ENCODE measurements around the gene TSNAXIP1. TPM values are rescaled to one million over a fixed set of nuclear protein-coding genes. Genes with fewer than 3 reads are reported as not detected.

The TSNAXIP1 gene
- total RNA-seq, 1 experiment from 2014 or later: 1.9 TPM

DNA sequence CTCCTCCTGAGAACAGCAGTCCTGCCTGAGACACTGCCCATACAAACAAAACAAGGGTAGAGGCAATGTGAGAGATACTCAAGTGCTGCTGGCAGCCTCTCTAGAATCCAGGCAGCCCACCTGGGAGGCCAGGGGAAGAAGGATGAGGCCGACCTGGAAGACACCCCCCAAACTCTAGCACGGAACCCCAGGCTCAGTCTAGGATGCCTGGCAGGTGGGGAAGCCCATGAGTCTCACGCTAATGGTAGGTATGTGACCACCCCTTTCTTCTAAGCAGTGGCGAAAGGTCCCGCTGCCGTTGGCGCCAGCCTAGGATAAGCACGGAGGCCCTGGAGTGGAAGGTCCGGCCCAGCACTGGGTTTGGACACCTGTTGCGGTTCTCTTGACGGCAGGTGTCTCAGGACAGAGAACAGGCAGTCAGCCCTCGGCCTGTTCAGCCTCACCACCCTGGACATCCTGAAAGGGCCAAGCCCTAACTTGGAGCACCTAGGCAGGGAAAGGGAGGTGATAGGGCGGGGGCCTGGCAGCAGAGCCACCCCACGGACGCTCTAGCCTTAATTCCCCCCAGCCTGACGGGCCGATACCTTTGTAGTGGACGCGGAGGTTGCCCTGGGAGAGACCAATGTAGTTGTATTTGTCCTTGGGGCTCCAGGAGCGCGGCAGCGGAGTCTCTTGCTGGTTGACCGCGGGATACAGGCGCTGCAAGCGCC is 816 bp upstream of the TSNAXIP1 start:
- peaks cover 6% of the 10 kb centered on the region; the same call in 1 of the 2 replicates for H3K36me3 ChIP-seq (ENCODE audit: low read depth)
- H2AFZ ChIP-seq: peak overlapping the region; percentile 97
- no peaks in the 10 kb centered on the region for H3K9me3 ChIP-seq (ENCODE audit: insufficient read depth, low read depth)
- peaks cover 14% of the 10 kb centered on the region for H3K4me1 ChIP-seq (replicated peaks; ENCODE audit: insufficient read depth)
- peaks cover 46% of the 10 kb centered on the region for H3K79me2 ChIP-seq (ENCODE audit: low read depth)
- BruUV-seq (replicated peaks): TSS peak; percentile 41
- TF ChIP-seq, protein P1, sequence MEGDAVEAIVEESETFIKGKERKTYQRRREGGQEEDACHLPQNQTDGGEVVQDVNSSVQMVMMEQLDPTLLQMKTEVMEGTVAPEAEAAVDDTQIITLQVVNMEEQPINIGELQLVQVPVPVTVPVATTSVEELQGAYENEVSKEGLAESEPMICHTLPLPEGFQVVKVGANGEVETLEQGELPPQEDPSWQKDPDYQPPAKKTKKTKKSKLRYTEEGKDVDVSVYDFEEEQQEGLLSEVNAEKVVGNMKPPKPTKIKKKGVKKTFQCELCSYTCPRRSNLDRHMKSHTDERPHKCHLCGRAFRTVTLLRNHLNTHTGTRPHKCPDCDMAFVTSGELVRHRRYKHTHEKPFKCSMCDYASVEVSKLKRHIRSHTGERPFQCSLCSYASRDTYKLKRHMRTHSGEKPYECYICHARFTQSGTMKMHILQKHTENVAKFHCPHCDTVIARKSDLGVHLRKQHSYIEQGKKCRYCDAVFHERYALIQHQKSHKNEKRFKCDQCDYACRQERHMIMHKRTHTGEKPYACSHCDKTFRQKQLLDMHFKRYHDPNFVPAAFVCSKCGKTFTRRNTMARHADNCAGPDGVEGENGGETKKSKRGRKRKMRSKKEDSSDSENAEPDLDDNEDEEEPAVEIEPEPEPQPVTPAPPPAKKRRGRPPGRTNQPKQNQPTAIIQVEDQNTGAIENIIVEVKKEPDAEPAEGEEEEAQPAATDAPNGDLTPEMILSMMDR (conservative IDR thresholded peaks at IDR 0.05): no peak
- no peak for TF ChIP-seq EZH2 (IDR thresholded peaks at IDR 0.05; ENCODE audit: low read depth)
- POLR2A ChIA-PET (ENCODE audit: unreplicated experiment): interaction anchor here (0.6 to 1.1 kb wide), 7 partner anchors 21 to 955 kb away, joined by 3 to 10 read pairs (median 4); no protein-coding TSS in a partner anchor
- no peak overlapping the region for H3K27ac ChIP-seq
- peak overlapping the region; percentile 86 for H3K4me3 ChIP-seq
- no peaks in the 10 kb centered on the region for H3K9me2 ChIP-seq (ENCODE audit: insufficient read depth)
- CTCF ChIA-PET: interaction anchor here (0.6 to 1.5 kb wide), 2 partner anchors 11 to 68 kb away, joined by 3 to 10 read pairs; no protein-coding TSS in a partner anchor
- peak overlapping the region; percentile 92 for H3K4me2 ChIP-seq
- intact Hi-C loops (cut with micrococcal nuclease; ENCODE audit: unreplicated experiment): loop anchor here (1.0 to 5.0 kb wide), 5 partner anchors 41 to 284 kb away; partner anchors contain the start of genes CENPT, GFOD2, NFATC3 and NUTF2
- H4K20me1 ChIP-seq (ENCODE audit: insufficient read depth): no peaks in the 10 kb centered on the region; the same call in 1 of the 2 replicates
- peaks cover 5% of the 10 kb centered on the region; the same call in 1 of the 2 replicates for H3F3A ChIP-seq (ENCODE audit: insufficient read depth, low read depth)
- no peaks in the 10 kb centered on the region for H3K27me3 ChIP-seq (ENCODE audit: insufficient read depth, low read depth)
- DNase-seq: no peak

DNA sequence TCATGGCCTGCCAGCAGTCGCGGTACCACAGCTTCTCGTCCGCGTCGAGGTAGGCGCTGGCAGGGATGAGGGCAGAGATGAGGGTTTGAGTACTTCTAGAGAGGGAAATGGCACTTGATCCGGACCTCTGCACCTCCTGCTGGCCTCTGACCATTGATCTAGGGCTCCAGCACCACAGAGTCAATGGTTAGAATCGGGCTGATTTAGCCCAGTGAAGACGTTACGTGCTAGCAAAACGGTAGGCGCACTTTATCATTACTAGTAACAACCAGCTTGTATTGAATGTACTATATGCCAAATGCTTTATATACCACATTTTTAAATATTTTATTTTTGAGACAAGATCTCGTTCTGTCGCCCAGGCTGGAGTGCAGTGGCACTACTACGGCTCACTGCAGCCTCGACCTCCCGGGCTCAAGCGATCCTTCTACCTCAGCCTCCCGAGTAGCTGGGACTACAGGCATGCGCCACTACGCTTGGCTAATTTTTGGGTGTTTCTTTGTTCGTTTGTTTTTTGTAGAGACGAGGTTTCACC is 526 bp downstream of the TSNAXIP1 start:
- Histone ChIP-seq H2AFZ (peak overlapping the region; percentile 88), H4K20me1 (ENCODE audit: insufficient read depth) (no peaks in the 10 kb centered on the region; the same call in 1 of the 2 replicates), H3K27ac (no peak overlapping the region), H3K79me2 (ENCODE audit: low read depth) (peaks cover 36% of the 10 kb centered on the region), H3K4me1 (replicated peaks; ENCODE audit: insufficient read depth) (peaks cover 14% of the 10 kb centered on the region), H3K27me3 (ENCODE audit: insufficient read depth, low read depth) (no peaks in the 10 kb centered on the region), H3K9me2 (ENCODE audit: insufficient read depth) (no peaks in the 10 kb centered on the region), H3K4me3 (peak overlapping the region; percentile 86), H3K9me3 (ENCODE audit: insufficient read depth, low read depth) (no peaks in the 10 kb centered on the region), H3K4me2 (peak overlapping the region; percentile 86), H3F3A (ENCODE audit: insufficient read depth, low read depth) (peaks cover 5% of the 10 kb centered on the region; the same call in 1 of the 2 replicates), H3K36me3 (ENCODE audit: low read depth) (peaks cover 6% of the 10 kb centered on the region; the same call in 1 of the 2 replicates)
- TF ChIP-seq, protein P1 (conservative IDR thresholded peaks at IDR 0.05): no peak; the same call in 1 of the 2 replicates
- TF ChIP-seq EZH2 (IDR thresholded peaks at IDR 0.05; ENCODE audit: low read depth): no peak
- intact Hi-C loops (cut with micrococcal nuclease; ENCODE audit: unreplicated experiment): loop anchor here (2.0 to 5.0 kb wide), 3 partner anchors 40 to 285 kb away; partner anchors contain the start of genes CENPT and NUTF2
- BruUV-seq (replicated peaks): TSS peak; percentile 42
- no peak for DNase-seq
- CTCF ChIA-PET: interaction anchor here (0.6 to 1.5 kb wide), 3 partner anchors 9 to 17 kb away, joined by 3 to 10 read pairs (median 3); no protein-coding TSS in a partner anchor
- POLR2A ChIA-PET (ENCODE audit: unreplicated experiment): interaction anchor here (0.5 to 1.1 kb wide), 5 partner anchors 81 to 145 kb away, joined by 3 to 20 read pairs (median 6); partner anchors contain the start of gene GFOD2

DNA sequence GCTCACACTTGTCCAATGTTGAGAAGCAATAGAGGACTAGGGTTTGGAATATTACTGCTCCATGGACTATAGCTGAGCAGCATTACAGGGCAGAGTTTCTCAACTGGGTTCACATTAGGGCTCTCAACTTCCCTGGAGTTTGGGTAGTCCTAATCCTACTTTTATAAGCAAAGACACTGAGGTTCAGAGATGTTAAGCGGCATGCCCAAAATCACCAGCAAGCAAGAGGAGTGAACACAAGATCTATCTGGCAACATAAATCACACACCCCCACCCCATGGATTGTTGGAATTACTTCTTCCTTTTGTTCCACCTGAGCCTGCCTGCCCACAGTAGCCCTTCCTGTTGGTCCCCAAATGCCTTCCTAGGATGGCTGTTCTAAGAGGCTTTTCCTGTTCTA is 5.2 kb downstream of the TSNAXIP1 start:
- Histone ChIP-seq H2AFZ (no peak overlapping the region), H3K9me2 (ENCODE audit: insufficient read depth) (no peaks in the 10 kb centered on the region), H3K27ac (no peak overlapping the region), H3K4me3 (no peak overlapping the region), H3K4me1 (replicated peaks; ENCODE audit: insufficient read depth) (peaks cover 6% of the 10 kb centered on the region; the same call in 1 of the 2 replicates), H3F3A (ENCODE audit: insufficient read depth, low read depth) (peaks cover 5% of the 10 kb centered on the region; the same call in 1 of the 2 replicates), H3K27me3 (ENCODE audit: insufficient read depth, low read depth) (no peaks in the 10 kb centered on the region), H3K79me2 (ENCODE audit: low read depth) (no peaks in the 10 kb centered on the region), H3K9me3 (ENCODE audit: insufficient read depth, low read depth) (no peaks in the 10 kb centered on the region), H3K4me2 (no peak overlapping the region), H3K36me3 (ENCODE audit: low read depth) (no peaks in the 10 kb centered on the region), H4K20me1 (ENCODE audit: insufficient read depth) (no peaks in the 10 kb centered on the region)
- intact Hi-C loops (cut with micrococcal nuclease; ENCODE audit: unreplicated experiment): no loop called here
- ChIA-PET POLR2A (ENCODE audit: unreplicated experiment) (no interaction called here), CTCF (interaction anchor here (0.5 kb wide), 1 partner anchor 218 kb away, joined by 32 read pairs; no protein-coding TSS in a partner anchor)
- DNase-seq: no peak
- BruUV-seq (replicated peaks): no TSS peak
- TF ChIP-seq, protein P1 (conservative IDR thresholded peaks at IDR 0.05): no peak
- no peak for TF ChIP-seq EZH2 (IDR thresholded peaks at IDR 0.05; ENCODE audit: low read depth)
